Sigmoid colon (tissue), 7 donors: Measurements from ENCODE around the gene FAM135A. TPM values are rescaled to one million over a fixed set of nuclear protein-coding genes. Genes with fewer than 3 reads are reported as not detected.
"Not testable (repeated sequence)": the region's sequence is repeated elsewhere in the genome, so short reads cannot be mapped to it uniquely, and the experiment has no call there.

Experiments
- DNase-seq: peaks from one replicate; pipeline ENCODE4 v3.0.0-alpha.2; 2019
- H3K27ac ChIP-seq, 4 donors: fragments of 200-600 bp; sonication (generic); one replicate each; pipeline ENCODE4 v1.5.1; 2016 to 2019; ENCODE audit warnings: mild to moderate bottlenecking in 1 of 4
- H3K27me3 ChIP-seq, 3 donors: fragments of 200-600 bp; sonication (generic); one replicate each; pipeline ENCODE4 v1.5.1; 2019; ENCODE audit warnings: mild to moderate bottlenecking in 1 of 3
- H3K36me3 ChIP-seq, 4 donors: fragments of 200-600 bp; sonication (generic); one replicate each; pipeline ENCODE4 v1.5.1; 2016 to 2019
- H3K4me1 ChIP-seq, 4 donors: fragments of 200-600 bp; sonication (generic); one replicate each; pipeline ENCODE4 v1.5.1; 2017 to 2019
- H3K4me3 ChIP-seq, 4 donors: fragments of 200-600 bp; sonication (generic); one replicate each; pipeline ENCODE4 v1.5.1; 2017 to 2019; ENCODE audit warnings: mild to moderate bottlenecking in 2 of 4, moderate library complexity in 1 of 4
- H3K9me3 ChIP-seq, 4 donors: fragments of 200-600 bp in 3 of 4; sonication (generic) in 3 of 4; one replicate each; pipeline versions ENCODE4 v1.5.1 to v1.6.1; 2013 to 2019
- EP300 ChIP-seq, 4 donors: sonication (generic); formaldehyde crosslinking; IDR thresholded peaks; one replicate each; pipeline ENCODE4 v1.6.1; 2017; ENCODE audit warnings: antibody characterized with exemption in 4 of 4
- POLR2A ChIP-seq, 2 donors: fragments of 450-650 bp; IDR thresholded peaks; one replicate each; pipeline ENCODE4 v1.6.1; 2016; ENCODE audit warnings: antibody characterized with exemption in 2 of 2, mild to moderate bottlenecking in 2 of 2, moderate library complexity in 2 of 2
- POLR2AphosphoS5 ChIP-seq, 4 donors: sonication (generic); formaldehyde crosslinking; IDR thresholded peaks; one replicate each; pipeline ENCODE4 v1.6.1; 2017; ENCODE audit warnings: antibody characterized with exemption in 4 of 4
- WGBS, 2 donors: extraction: QIAGEN DNeasy Blood & Tissue Kit; methylation state at CpG; one replicate each; pipeline ENCODE4 v1.1.7; 2013; 5-methylcytosine and 5-hydroxymethylcytosine counted together
- intact Hi-C: fragments of 100-400 bp; cut with DNase I; formaldehyde crosslinking; loops from one replicate; pipeline ENCODE4 v1.15.1; 2023
- polyA plus RNA-seq, 3 donors: library from polyadenylated mRNA; stranded (reverse); fragments of 200-250 nt; gene quantifications; one replicate each; pipeline ENCODE4 v1.2.3, GENCODE V29; 2013
- total RNA-seq, 4 donors: library from RNA; depleted of rRNA; stranded (reverse); fragments of >200 nt; gene quantifications; one replicate each; pipeline ENCODE4 v1.1.0, GENCODE V29; 2016
- TF ChIP-seq, protein P1 (sequence below), 4 experiments: fragments of 450-650 bp in 3 of 4; fragments of 200-600 bp in 1 of 4; IDR thresholded peaks; one replicate each; pipeline ENCODE4 v1.5.1; 2016 to 2019; ENCODE audit warnings: antibody characterized with exemption in 4 of 4, mild to moderate bottlenecking in 3 of 4, moderate library complexity in 2 of 4
- donor health status: healthy with polysubstance abuse.
- donor health status: Bipolar disorder and iron deficiency.
- donor health status: healthy.

FAM135A gene
- total and polyA plus RNA-seq, 7 donors, result 15.2 to 31.7 (median 27.7) TPM

DNA sequence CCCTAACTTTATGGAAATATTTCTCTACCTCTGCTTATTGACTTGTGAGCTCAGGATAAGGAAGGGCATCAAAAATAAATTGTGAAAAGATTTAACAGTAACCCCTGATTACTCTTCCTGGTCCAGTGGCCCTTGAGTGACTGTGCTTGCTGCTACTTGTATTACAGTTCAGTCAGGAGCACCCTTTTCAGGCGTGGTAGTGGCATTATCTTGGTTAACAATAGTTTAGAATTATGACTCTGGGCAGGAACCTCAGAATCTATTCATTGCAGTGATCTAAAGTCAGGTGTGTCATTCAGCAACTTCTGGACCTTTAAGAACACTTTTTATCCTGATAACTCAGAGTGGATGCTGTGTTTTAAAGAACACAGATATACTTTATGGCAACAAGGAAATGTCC lies 43.4 kb downstream of the FAM135A start:
- intact Hi-C loops, result no loop called here
- no peaks in the 10 kb centered on the region for H3K27me3 ChIP-seq
- H3K9me3 ChIP-seq, result no peaks in the 10 kb centered on the region
- no peak overlapping the region for H3K27ac ChIP-seq
- TF ChIP-seq EP300 (IDR thresholded peaks at IDR 0.05), result no peak
- no peak for TF ChIP-seq POLR2AphosphoS5 (IDR thresholded peaks at IDR 0.05)
- no peak for TF ChIP-seq POLR2A (IDR thresholded peaks at IDR 0.05)
- no peak overlapping the region for H3K4me3 ChIP-seq
- peaks cover 0 to 15% (median 0%) of the 10 kb centered on the region in 4 donors for H3K36me3 ChIP-seq
- H3K4me1 ChIP-seq, result no peaks in the 10 kb centered on the region
- 21 to 71% methylated on average over 1 of the region's 1 CpG for WGBS, 2 donors
- no peak for DNase-seq

- H3K36me3 ChIP-seq, result no peaks in the 10 kb centered on the region
- intact Hi-C loops, result no loop called here
- no peak overlapping the region for H3K4me3 ChIP-seq
- no peaks in the 10 kb centered on the region for H3K27me3 ChIP-seq
- TF ChIP-seq POLR2A (IDR thresholded peaks at IDR 0.05), result no peak
- no peak for TF ChIP-seq EP300 (IDR thresholded peaks at IDR 0.05)
- TF ChIP-seq, protein P1, sequence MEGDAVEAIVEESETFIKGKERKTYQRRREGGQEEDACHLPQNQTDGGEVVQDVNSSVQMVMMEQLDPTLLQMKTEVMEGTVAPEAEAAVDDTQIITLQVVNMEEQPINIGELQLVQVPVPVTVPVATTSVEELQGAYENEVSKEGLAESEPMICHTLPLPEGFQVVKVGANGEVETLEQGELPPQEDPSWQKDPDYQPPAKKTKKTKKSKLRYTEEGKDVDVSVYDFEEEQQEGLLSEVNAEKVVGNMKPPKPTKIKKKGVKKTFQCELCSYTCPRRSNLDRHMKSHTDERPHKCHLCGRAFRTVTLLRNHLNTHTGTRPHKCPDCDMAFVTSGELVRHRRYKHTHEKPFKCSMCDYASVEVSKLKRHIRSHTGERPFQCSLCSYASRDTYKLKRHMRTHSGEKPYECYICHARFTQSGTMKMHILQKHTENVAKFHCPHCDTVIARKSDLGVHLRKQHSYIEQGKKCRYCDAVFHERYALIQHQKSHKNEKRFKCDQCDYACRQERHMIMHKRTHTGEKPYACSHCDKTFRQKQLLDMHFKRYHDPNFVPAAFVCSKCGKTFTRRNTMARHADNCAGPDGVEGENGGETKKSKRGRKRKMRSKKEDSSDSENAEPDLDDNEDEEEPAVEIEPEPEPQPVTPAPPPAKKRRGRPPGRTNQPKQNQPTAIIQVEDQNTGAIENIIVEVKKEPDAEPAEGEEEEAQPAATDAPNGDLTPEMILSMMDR (IDR thresholded peaks at IDR 0.05), result no peak
- TF ChIP-seq POLR2AphosphoS5 (IDR thresholded peaks at IDR 0.05), result no peak
- 93 to 95% methylated on average over 2 of the region's 2 CpGs for WGBS, 2 donors
- no peak overlapping the region for H3K27ac ChIP-seq
- DNase-seq, result no peak
- H3K9me3 ChIP-seq, result no peaks in the 10 kb centered on the region
- no peaks in the 10 kb centered on the region for H3K4me1 ChIP-seq
Measured at GRCh38 chr6:70459235-70459634, 45.9 kb downstream of the FAM135A start.

- intact Hi-C loops, result not testable (repeated sequence)
Measured at GRCh38 chr6:70459699-70460098, 46.4 kb downstream of the FAM135A start.

GRCh38 chr6:70470016-70470415 lies 56.7 kb downstream of the FAM135A start:
- no peak overlapping the region for H3K27ac ChIP-seq

More at GRCh38 chr6:70459699-70460098, 46.4 kb downstream of the FAM135A start:
- not testable (repeated sequence) for H3K9me3 ChIP-seq, H3K4me3 ChIP-seq, H3K4me1 ChIP-seq, DNase-seq, H3K27ac ChIP-seq, H3K27me3 ChIP-seq, H3K36me3 ChIP-seq
- WGBS, 2 donors, result 97 to 98% methylated on average over 14 of the region's 14 CpGs

GRCh38 chr6:70470510-70470909 lies 57.2 kb downstream of the FAM135A start:
- H3K4me1 ChIP-seq, H3K27ac ChIP-seq, H3K4me3 ChIP-seq, H3K9me3 ChIP-seq, DNase-seq, intact Hi-C loops, H3K27me3 ChIP-seq: not testable (repeated sequence)
- H3K36me3 ChIP-seq, result peaks cover 0 to 24% (median 6%) of the 10 kb centered on the region in 4 donors
- 97 to 98% methylated on average over 3 of the region's 3 CpGs for WGBS, 2 donors

More at GRCh38 chr6:70470016-70470415, 56.7 kb downstream of the FAM135A start:
- intact Hi-C loops, result no loop called here
- H3K9me3 ChIP-seq, result no peaks in the 10 kb centered on the region
- no peaks in the 10 kb centered on the region for H3K4me1 ChIP-seq
- DNase-seq, result no peak
- H3K36me3 ChIP-seq, result peaks cover 0 to 24% (median 6%) of the 10 kb centered on the region in 4 donors
- H3K27me3 ChIP-seq, result no peaks in the 10 kb centered on the region
- TF ChIP-seq POLR2A (IDR thresholded peaks at IDR 0.05), result no peak
- no peak for TF ChIP-seq EP300 (IDR thresholded peaks at IDR 0.05)
- TF ChIP-seq, protein P1 (IDR thresholded peaks at IDR 0.05), result no peak
- TF ChIP-seq POLR2AphosphoS5 (IDR thresholded peaks at IDR 0.05), result no peak
- no peak overlapping the region for H3K4me3 ChIP-seq

DNA sequence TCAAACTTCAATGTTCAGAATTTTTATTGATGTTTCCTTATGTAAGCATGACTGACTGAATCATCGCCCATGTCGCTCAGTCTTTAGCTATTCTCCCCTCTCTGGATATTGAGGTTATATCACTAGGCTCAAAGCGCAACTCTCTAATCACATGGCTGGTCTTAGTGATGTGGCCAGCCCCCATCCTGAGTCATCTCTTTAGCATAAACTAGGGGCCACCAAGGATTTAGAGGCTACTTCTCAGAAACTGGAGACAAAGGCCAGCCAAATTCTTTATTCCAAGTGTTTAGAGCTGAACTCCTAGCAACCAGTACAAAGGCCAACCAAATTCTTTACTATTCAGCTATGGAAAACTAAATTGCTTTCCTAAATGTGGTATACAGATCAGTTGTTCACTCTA lies 61.4 kb downstream of the FAM135A start:
- no peak for DNase-seq
- Histone ChIP-seq H3K27me3 (no peaks in the 10 kb centered on the region), H3K9me3 (no peaks in the 10 kb centered on the region), H3K27ac (no peak overlapping the region), H3K36me3 (peaks cover 0 to 46% (median 10%) of the 10 kb centered on the region in 4 donors), H3K4me1 (peaks cover 0 to 10% (median 9%) of the 10 kb centered on the region in 4 donors), H3K4me3 (no peak overlapping the region)
- intact Hi-C loops, result no loop called here
- no peak for TF ChIP-seq POLR2A (IDR thresholded peaks at IDR 0.05)
- TF ChIP-seq EP300 (IDR thresholded peaks at IDR 0.05), result no peak
- TF ChIP-seq, protein P1 (IDR thresholded peaks at IDR 0.05), result no peak
- TF ChIP-seq POLR2AphosphoS5 (IDR thresholded peaks at IDR 0.05), result no peak
- WGBS, 2 donors, result 93 to 95% methylated on average over 3 of the region's 3 CpGs
